MM.1S (cell line): Measurements from ENCODE around the gene ADNP.

Source experiments
- DNase-seq: peaks from one replicate; pipeline ENCODE4 v3.0.0-alpha.2; 2015
- H2AFZ ChIP-seq: fragments of 300-600 bp; sonication (generic); 2 replicates; pipeline ENCODE4 v1.6.0; 2016; ENCODE audit warnings: antibody characterized with exemption, low read length
- H3F3A ChIP-seq: fragments of 300-600 bp; sonication (generic); 2 replicates; pipeline ENCODE4 v1.6.1; 2016; ENCODE audit warnings: mild to moderate bottlenecking, antibody characterized with exemption, low read length, moderate library complexity, mixed read lengths; ENCODE audit not compliant: insufficient read depth
- H3K27ac ChIP-seq: fragments of 300-600 bp; sonication (generic); 2 replicates; pipeline ENCODE4 v1.5.1; 2016; ENCODE audit warnings: mild to moderate bottlenecking, low read length
- H3K27me3 ChIP-seq: fragments of 300-600 bp; sonication (generic); replicated peaks from 2 replicates; pipeline ENCODE4 v1.6.0; 2016; ENCODE audit warnings: low read length; ENCODE audit not compliant: insufficient read depth
- H3K36me3 ChIP-seq: fragments of 300-600 bp; sonication (generic); replicated peaks from 2 replicates; pipeline ENCODE4 v1.6.1; 2016; ENCODE audit warnings: mild to moderate bottlenecking, low read length, mixed read lengths; ENCODE audit not compliant: insufficient read depth
- H3K4me1 ChIP-seq: fragments of 300-600 bp; sonication (generic); 2 replicates; pipeline ENCODE4 v1.6.1; 2016; ENCODE audit warnings: low read length, mixed read lengths
- H3K4me2 ChIP-seq: fragments of 300-600 bp; sonication (generic); 2 replicates; pipeline ENCODE4 v1.6.0; 2016; ENCODE audit warnings: low read depth, low read length
- H3K4me3 ChIP-seq: fragments of 300-600 bp; sonication (generic); 2 replicates; pipeline ENCODE4 v1.5.1; 2016; ENCODE audit warnings: low read length, mixed read lengths
- H3K79me2 ChIP-seq: fragments of 300-600 bp; sonication (generic); 2 replicates; pipeline ENCODE4 v1.6.1; 2016; ENCODE audit warnings: mixed run types, low read length, mixed read lengths
- H3K9ac ChIP-seq: fragments of 300-600 bp; sonication (generic); 2 replicates; pipeline ENCODE4 v1.6.1; 2016; ENCODE audit warnings: low read length, mixed read lengths
- H3K9me2 ChIP-seq: fragments of 300-600 bp; sonication (generic); replicated peaks from 2 replicates; pipeline ENCODE4 v1.6.1; 2016; ENCODE audit warnings: mild to moderate bottlenecking, low read length, mixed read lengths; ENCODE audit not compliant: insufficient read depth
- H3K9me3 ChIP-seq: fragments of 300-600 bp; sonication (generic); replicated peaks from 2 replicates; pipeline ENCODE4 v1.6.1; 2016; ENCODE audit warnings: mild to moderate bottlenecking, low read length, mixed read lengths; ENCODE audit not compliant: insufficient read depth
- H4K20me1 ChIP-seq: fragments of 300-600 bp; sonication (generic); 2 replicates; pipeline ENCODE4 v1.6.1; 2016; ENCODE audit warnings: mild to moderate bottlenecking, low read length, moderate library complexity, mixed read lengths; ENCODE audit not compliant: insufficient read depth
- EZH2 ChIP-seq: fragments of 300-600 bp; sonication (generic); optimal IDR thresholded peaks from 2 replicates; pipeline ENCODE3; 2017; ENCODE audit warnings: low read depth, mild to moderate bottlenecking, antibody characterized with exemption, low read length, mixed read lengths
- EZH2phosphoT487 ChIP-seq: fragments of 300-600 bp; sonication (generic); IDR thresholded peaks from 2 replicates; pipeline ENCODE4 v1.6.1; 2018; ENCODE audit warnings: antibody characterized with exemption, low read length
- TF ChIP-seq, protein P1 (sequence below): fragments of 300-600 bp; sonication (generic); IDR thresholded peaks from 2 replicates; pipeline ENCODE4 v1.5.1; 2016; ENCODE audit warnings: antibody characterized with exemption, low read length, mixed read lengths

Gene ADNP

DNA sequence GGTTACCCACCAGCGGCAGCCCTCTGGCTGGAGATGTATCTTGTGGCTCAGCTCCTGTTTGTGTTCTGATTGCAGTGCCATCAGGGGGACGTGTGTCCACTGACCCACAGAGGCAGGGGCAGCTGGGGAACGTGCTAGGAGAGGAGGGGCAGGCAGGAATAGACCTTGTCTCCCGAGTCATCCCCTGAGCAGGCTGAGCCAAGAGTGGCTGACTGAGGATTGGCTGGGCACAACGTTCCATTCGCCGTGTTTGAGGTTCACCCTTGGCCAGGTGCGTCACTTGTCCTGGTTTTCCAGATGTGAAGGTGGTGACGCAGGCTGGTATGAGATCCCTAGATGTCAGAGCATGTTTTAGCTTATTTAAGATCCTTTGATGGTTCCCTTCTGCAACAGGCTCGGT lies 57.7 kb downstream of the ADNP start:
- Histone ChIP-seq H3F3A (no peaks in the 10 kb centered on the region), H3K27ac (no peak overlapping the region), H3K9me3 (no peaks in the 10 kb centered on the region), H3K27me3 (no peaks in the 10 kb centered on the region), H3K4me1 (no peaks in the 10 kb centered on the region), H3K36me3 (no peaks in the 10 kb centered on the region), H3K9me2 (no peaks in the 10 kb centered on the region), H3K79me2 (no peaks in the 10 kb centered on the region), H2AFZ (no peak overlapping the region), H4K20me1 (no peaks in the 10 kb centered on the region), H3K4me3 (no peak overlapping the region), H3K4me2 (no peak overlapping the region), H3K9ac (no peak overlapping the region)
- TF ChIP-seq EZH2 (no peak), EZH2phosphoT487 (no peak)
- TF ChIP-seq, protein P1, sequence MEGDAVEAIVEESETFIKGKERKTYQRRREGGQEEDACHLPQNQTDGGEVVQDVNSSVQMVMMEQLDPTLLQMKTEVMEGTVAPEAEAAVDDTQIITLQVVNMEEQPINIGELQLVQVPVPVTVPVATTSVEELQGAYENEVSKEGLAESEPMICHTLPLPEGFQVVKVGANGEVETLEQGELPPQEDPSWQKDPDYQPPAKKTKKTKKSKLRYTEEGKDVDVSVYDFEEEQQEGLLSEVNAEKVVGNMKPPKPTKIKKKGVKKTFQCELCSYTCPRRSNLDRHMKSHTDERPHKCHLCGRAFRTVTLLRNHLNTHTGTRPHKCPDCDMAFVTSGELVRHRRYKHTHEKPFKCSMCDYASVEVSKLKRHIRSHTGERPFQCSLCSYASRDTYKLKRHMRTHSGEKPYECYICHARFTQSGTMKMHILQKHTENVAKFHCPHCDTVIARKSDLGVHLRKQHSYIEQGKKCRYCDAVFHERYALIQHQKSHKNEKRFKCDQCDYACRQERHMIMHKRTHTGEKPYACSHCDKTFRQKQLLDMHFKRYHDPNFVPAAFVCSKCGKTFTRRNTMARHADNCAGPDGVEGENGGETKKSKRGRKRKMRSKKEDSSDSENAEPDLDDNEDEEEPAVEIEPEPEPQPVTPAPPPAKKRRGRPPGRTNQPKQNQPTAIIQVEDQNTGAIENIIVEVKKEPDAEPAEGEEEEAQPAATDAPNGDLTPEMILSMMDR: no peak
- DNase-seq: no peak

DNA sequence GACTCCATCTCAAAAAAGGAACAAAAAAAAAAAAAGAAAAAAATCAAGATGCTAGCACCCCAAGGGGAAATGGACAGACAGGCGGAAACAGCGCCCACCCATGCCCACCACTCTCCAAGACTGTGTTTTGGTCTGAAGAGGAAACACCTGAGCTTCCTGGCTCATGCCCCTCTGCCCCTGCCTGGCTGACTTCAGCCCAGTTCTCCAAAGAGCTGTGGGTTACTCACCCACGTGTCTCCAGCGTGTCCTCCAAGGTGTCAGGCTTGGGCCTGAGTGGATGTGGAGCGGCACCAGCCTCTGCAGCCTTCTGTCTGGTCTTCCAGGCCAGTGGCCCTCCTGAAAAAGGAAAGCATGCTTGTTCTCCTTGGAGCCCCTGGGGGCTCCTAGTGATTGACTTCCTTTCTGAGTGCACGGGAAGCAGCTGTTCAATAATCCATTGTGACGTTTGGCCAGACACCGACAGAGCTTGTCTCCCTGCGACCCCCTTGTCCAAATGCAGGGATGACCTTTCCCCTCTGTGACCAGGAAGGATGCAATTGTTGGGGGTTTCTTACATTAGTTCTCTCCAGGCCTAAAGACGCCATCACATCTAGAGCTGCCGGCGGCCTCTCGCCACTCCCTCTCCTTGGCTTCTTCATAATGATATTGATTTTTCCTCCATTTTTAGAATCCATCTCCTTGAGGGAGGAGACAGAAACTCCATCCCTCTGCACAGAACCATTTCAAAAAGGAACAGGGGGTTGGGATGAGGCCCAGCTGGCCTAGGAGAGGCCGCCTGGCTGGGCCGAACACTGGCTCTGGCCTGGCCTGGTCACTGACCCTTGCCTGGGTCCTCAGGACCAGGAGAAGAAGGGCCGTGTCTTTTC lies 58.4 kb downstream of the ADNP start:
- no peak overlapping the region for H3K9ac ChIP-seq
- no peak for DNase-seq
- no peak for TF ChIP-seq EZH2phosphoT487
- no peak for TF ChIP-seq EZH2
- TF ChIP-seq, protein P1: no peak
- H3K36me3 ChIP-seq: no peaks in the 10 kb centered on the region
- H2AFZ ChIP-seq: no peak overlapping the region
- no peaks in the 10 kb centered on the region for H3K4me1 ChIP-seq
- no peaks in the 10 kb centered on the region for H3K9me3 ChIP-seq
- H3K79me2 ChIP-seq: no peaks in the 10 kb centered on the region
- no peak overlapping the region for H3K27ac ChIP-seq
- H3K4me2 ChIP-seq: no peak overlapping the region
- H3K9me2 ChIP-seq: no peaks in the 10 kb centered on the region
- H3F3A ChIP-seq: no peaks in the 10 kb centered on the region
- no peak overlapping the region for H3K4me3 ChIP-seq
- H4K20me1 ChIP-seq: no peaks in the 10 kb centered on the region
- no peaks in the 10 kb centered on the region for H3K27me3 ChIP-seq

DNA sequence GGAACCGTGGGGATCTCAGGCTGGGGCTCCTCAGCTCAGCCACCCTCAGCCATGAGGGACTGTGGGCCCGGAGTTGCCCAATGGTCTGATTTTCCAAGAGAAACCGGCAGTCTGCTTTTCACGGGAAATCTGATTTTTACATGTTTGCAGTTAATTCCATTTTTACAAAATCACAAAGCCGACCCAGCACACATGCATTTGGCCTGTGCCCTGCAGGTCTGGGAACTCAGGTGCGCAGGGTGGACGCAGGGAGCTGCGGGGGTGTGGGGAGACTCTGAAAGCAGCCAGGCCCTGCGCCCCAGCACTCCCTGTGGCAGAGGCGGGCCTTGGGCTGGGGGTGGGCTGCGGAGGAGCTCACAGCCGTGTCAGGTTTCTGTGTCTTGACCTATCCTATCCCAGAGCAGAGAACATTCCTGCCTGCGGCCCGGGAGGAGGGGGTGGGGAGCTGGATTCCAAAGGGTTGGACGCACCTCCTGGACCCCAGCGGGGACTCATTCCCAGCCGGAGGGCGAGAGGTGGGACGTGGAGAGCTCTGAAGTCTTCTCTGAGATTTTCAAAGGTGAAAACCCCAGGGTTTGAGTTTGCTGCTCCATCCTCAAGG lies 60.6 kb downstream of the ADNP start:
- H3K4me2 ChIP-seq: no peak overlapping the region

More for the DNA sequence above, 60.6 kb downstream of the ADNP start:
- Histone ChIP-seq H3K4me3 (no peak overlapping the region), H4K20me1 (no peaks in the 10 kb centered on the region), H3K4me1 (no peaks in the 10 kb centered on the region), H3K9me2 (no peaks in the 10 kb centered on the region), H3K36me3 (no peaks in the 10 kb centered on the region), H3K79me2 (no peaks in the 10 kb centered on the region), H3K9me3 (no peaks in the 10 kb centered on the region), H3K9ac (no peak overlapping the region), H2AFZ (no peak overlapping the region), H3K27ac (no peak overlapping the region), H3F3A (no peaks in the 10 kb centered on the region), H3K27me3 (no peaks in the 10 kb centered on the region)
- DNase-seq: no peak
- TF ChIP-seq EZH2 (no peak), EZH2phosphoT487 (no peak)
- TF ChIP-seq, protein P1: no peak
